ENCODE data around the gene NFX1.

DNA sequence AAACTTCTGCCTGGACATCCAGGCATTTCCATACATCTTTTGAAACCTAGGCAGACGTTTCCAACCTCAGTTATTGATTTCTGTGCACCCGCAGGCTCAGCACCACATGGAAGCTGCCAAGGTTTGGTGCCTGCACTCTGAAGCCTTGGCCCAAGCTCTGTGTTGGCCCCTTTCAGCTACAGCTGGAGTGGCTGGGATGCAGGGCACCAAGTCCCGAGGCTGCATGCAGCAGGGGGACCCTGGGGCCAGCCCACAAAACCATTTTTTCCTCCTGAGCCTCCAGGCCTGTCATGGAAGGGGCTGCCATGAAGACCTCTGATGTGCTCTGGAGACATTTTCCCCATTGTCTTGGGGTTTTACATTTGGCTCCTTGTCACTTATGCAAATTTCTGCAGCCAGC is 49.9 kb downstream of the NFX1 start:
- TF ChIP-seq, protein P1, sequence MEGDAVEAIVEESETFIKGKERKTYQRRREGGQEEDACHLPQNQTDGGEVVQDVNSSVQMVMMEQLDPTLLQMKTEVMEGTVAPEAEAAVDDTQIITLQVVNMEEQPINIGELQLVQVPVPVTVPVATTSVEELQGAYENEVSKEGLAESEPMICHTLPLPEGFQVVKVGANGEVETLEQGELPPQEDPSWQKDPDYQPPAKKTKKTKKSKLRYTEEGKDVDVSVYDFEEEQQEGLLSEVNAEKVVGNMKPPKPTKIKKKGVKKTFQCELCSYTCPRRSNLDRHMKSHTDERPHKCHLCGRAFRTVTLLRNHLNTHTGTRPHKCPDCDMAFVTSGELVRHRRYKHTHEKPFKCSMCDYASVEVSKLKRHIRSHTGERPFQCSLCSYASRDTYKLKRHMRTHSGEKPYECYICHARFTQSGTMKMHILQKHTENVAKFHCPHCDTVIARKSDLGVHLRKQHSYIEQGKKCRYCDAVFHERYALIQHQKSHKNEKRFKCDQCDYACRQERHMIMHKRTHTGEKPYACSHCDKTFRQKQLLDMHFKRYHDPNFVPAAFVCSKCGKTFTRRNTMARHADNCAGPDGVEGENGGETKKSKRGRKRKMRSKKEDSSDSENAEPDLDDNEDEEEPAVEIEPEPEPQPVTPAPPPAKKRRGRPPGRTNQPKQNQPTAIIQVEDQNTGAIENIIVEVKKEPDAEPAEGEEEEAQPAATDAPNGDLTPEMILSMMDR (tag by site-specific recombination; IDR thresholded peaks at IDR 0.05) = no peak
- TF ChIP-seq ZNF184 (tag by site-specific recombination; IDR thresholded peaks at IDR 0.05) (no peak), ZNF18 (tag by site-specific recombination; IDR thresholded peaks at IDR 0.05) (no peak), ZNF776 (tag by site-specific recombination; IDR thresholded peaks at IDR 0.05; ENCODE audit: borderline replicate concordance) (no peak), ZBTB1 (tag by site-specific recombination; IDR thresholded peaks at IDR 0.05) (no peak), KLF1 (tag by site-specific recombination; IDR thresholded peaks at IDR 0.05) (no peak), ZNF660 (tag by site-specific recombination; IDR thresholded peaks at IDR 0.05) (no peak), ZNF391 (tag by site-specific recombination; IDR thresholded peaks at IDR 0.05; ENCODE audit: borderline replicate concordance, low read depth) (no peak)
- TF ChIP-seq, protein P2, sequence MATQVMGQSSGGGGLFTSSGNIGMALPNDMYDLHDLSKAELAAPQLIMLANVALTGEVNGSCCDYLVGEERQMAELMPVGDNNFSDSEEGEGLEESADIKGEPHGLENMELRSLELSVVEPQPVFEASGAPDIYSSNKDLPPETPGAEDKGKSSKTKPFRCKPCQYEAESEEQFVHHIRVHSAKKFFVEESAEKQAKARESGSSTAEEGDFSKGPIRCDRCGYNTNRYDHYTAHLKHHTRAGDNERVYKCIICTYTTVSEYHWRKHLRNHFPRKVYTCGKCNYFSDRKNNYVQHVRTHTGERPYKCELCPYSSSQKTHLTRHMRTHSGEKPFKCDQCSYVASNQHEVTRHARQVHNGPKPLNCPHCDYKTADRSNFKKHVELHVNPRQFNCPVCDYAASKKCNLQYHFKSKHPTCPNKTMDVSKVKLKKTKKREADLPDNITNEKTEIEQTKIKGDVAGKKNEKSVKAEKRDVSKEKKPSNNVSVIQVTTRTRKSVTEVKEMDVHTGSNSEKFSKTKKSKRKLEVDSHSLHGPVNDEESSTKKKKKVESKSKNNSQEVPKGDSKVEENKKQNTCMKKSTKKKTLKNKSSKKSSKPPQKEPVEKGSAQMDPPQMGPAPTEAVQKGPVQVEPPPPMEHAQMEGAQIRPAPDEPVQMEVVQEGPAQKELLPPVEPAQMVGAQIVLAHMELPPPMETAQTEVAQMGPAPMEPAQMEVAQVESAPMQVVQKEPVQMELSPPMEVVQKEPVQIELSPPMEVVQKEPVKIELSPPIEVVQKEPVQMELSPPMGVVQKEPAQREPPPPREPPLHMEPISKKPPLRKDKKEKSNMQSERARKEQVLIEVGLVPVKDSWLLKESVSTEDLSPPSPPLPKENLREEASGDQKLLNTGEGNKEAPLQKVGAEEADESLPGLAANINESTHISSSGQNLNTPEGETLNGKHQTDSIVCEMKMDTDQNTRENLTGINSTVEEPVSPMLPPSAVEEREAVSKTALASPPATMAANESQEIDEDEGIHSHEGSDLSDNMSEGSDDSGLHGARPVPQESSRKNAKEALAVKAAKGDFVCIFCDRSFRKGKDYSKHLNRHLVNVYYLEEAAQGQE (tag by site-specific recombination; IDR thresholded peaks at IDR 0.05) = no peak
